GM23338 (cell line): ENCODE measurements around the gene DENND5A. TPM values are rescaled to one million over a fixed set of nuclear protein-coding genes. Genes with fewer than 3 reads are reported as not detected.
"Not testable (repeated sequence)": the region's sequence is repeated elsewhere in the genome, so short reads cannot be mapped to it uniquely, and the experiment has no call there.

ENCODE experiments used
- ATAC-seq: fragments of 200-7000 bp; cut with Tn5 transposase; 3 replicates; pipeline ENCODE4 v1.9.1; 2020
- DNase-seq: peaks from one replicate; pipeline ENCODE4 v3.0.0-alpha.2; 2015; ENCODE audit warnings: low spot score
- H2AFZ ChIP-seq: fragments of 200-600 bp; sonication (generic); 2 replicates; pipeline ENCODE4 v1.8.0; 2016; ENCODE audit warnings: antibody characterized with exemption, mild to moderate bottlenecking, moderate library complexity
- H3F3A ChIP-seq: fragments of 200-600 bp; sonication (generic); replicated peaks from 2 replicates; pipeline ENCODE4 v1.8.0; 2017; ENCODE audit warnings: antibody characterized with exemption, mixed run types, low read depth
- H3K27ac ChIP-seq: fragments of 200-600 bp; sonication (generic); 2 replicates; pipeline ENCODE4 v1.6.1; 2016; ENCODE audit warnings: low read depth
- H3K27me3 ChIP-seq: fragments of 200-600 bp; sonication (generic); 2 replicates; pipeline ENCODE4 v1.8.0; 2016; ENCODE audit warnings: mild to moderate bottlenecking, mixed run types, moderate library complexity; ENCODE audit not compliant: insufficient read depth
- H3K36me3 ChIP-seq: fragments of 200-600 bp; sonication (generic); 2 replicates; pipeline ENCODE4 v1.8.0; 2016; ENCODE audit warnings: mild to moderate bottlenecking; ENCODE audit not compliant: insufficient read depth
- H3K4me1 ChIP-seq: fragments of 200-600 bp; sonication (generic); 2 replicates; pipeline ENCODE4 v1.8.0; 2016; ENCODE audit warnings: mild to moderate bottlenecking, moderate library complexity; ENCODE audit not compliant: insufficient read depth
- H3K4me2 ChIP-seq: fragments of 200-600 bp; sonication (generic); 2 replicates; pipeline ENCODE4 v1.7.1; 2017; ENCODE audit warnings: mixed run types
- H3K4me3 ChIP-seq: fragments of 200-600 bp; sonication (generic); 2 replicates; pipeline ENCODE4 v1.6.1; 2016; ENCODE audit warnings: mixed run types
- H3K79me2 ChIP-seq: fragments of 200-600 bp; sonication (generic); replicated peaks from 2 replicates; pipeline ENCODE4 v1.8.0; 2017; ENCODE audit warnings: mild to moderate bottlenecking; ENCODE audit not compliant: insufficient read depth
- H3K9me2 ChIP-seq: fragments of 200-600 bp; sonication (generic); 2 replicates; pipeline ENCODE4 v1.8.0; 2017; ENCODE audit not compliant: insufficient read depth
- H4K20me1 ChIP-seq: fragments of 200-600 bp; sonication (generic); replicated peaks from 2 replicates; pipeline ENCODE4 v1.8.0; 2017; ENCODE audit warnings: mild to moderate bottlenecking; ENCODE audit not compliant: insufficient read depth
- H3K27ac Mint-ChIP-seq: 2 replicates; pipeline ENCODE4 v1.8.0; 2020; ENCODE audit warnings: inconsistent platforms, mild to moderate bottlenecking, moderate library complexity, mixed read lengths
- H3K27me3 Mint-ChIP-seq: 3 replicates; pipeline ENCODE4 v1.8.0; 2022; ENCODE audit warnings: low read depth, mild to moderate bottlenecking, moderate library complexity, mixed read lengths, inconsistent platforms; ENCODE audit not compliant: insufficient read depth, poor library complexity
- H3K36me3 Mint-ChIP-seq: 3 replicates; pipeline ENCODE4 v1.8.0; 2021; ENCODE audit warnings: low read depth, mild to moderate bottlenecking, inconsistent platforms, moderate library complexity, mixed read lengths
- H3K4me1 Mint-ChIP-seq: 3 replicates; pipeline ENCODE4 v1.8.0; 2020; ENCODE audit warnings: mild to moderate bottlenecking, inconsistent platforms, mixed read lengths
- H3K4me3 Mint-ChIP-seq: 3 replicates; pipeline ENCODE4 v1.8.0; 2021; ENCODE audit warnings: moderate library complexity, mild to moderate bottlenecking, inconsistent platforms, mixed read lengths
- H3K9me3 Mint-ChIP-seq: 3 replicates; pipeline ENCODE4 v1.8.0; 2020; ENCODE audit warnings: moderate library complexity, mild to moderate bottlenecking, inconsistent platforms, mixed read lengths
- CREB1 ChIP-seq: fragments of 250-450 bp; sonication (Bioruptor Pico); IDR thresholded peaks from 2 replicates; pipeline ENCODE4 v1.5.0; 2020; ENCODE audit warnings: low read depth, mild to moderate bottlenecking, moderate library complexity
- CTCF ChIP-seq, 2 experiments: fragments of 200-600 bp in 1 of 2; sonication (generic) in 1 of 2; conservative IDR thresholded peaks; 2 replicates each; pipeline versions ENCODE4 v1.5.1 to v1.6.1; 2016 to 2017; ENCODE audit warnings: antibody characterized with exemption in 2 of 2, low read depth in 2 of 2, mild to moderate bottlenecking in 2 of 2, moderate library complexity in 1 of 2
- JUNB ChIP-seq: IDR thresholded peaks from one replicate; pipeline ENCODE4 v1.6.1; 2016; ENCODE audit warnings: antibody characterized with exemption; ENCODE audit not compliant: unreplicated experiment
- POLR2AphosphoS5 ChIP-seq: IDR thresholded peaks from 2 replicates; pipeline ENCODE4 v1.6.1; 2016; ENCODE audit warnings: antibody characterized with exemption, low read depth
- ZNF114 ChIP-seq: fragments of 250-450 bp; sonication (Bioruptor Pico); IDR thresholded peaks from 2 replicates; pipeline ENCODE4 v1.5.0; 2020; ENCODE audit warnings: mild to moderate bottlenecking, moderate library complexity
- polyA plus RNA-seq: library from polyadenylated mRNA; unstranded; fragments of >200 nt; fragmentation: Nextera tagmentation; extraction: Ambion mirVana; gene quantifications from 2 replicates; pipeline ENCODE4 v1.2.1, GENCODE V29; 2016
- total RNA-seq: library from RNA; depleted of rRNA; stranded (reverse); fragments of >200 nt; shearing (Covaris generic); gene quantifications from 2 replicates; pipeline ENCODE4 v1.2.3, GENCODE V29; 2014

Gene DENND5A
- total and polyA plus RNA-seq, 2 experiments from 2014 or later: 28.1 to 56.3 TPM

GRCh38 chr11:9259981-9260837, 4.9 kb downstream of the DENND5A start (continued):
- TF ChIP-seq CTCF (conservative IDR thresholded peaks at IDR 0.05; ENCODE audit: low read depth in 2 of 2) (peak; percentile 48 to 57), POLR2AphosphoS5 (no peak)

GRCh38 chr11:9258279-9258678, 6.9 kb downstream of the DENND5A start:
- not testable (repeated sequence) for H3K4me3 ChIP-seq, H3K9me2 ChIP-seq, H3K27ac Mint-ChIP-seq, H3K27ac ChIP-seq, H3F3A ChIP-seq, H3K9me3 Mint-ChIP-seq, DNase-seq, ATAC-seq, H3K27me3 ChIP-seq, H3K4me1 ChIP-seq, H3K4me2 ChIP-seq, H3K4me3 Mint-ChIP-seq, H3K27me3 Mint-ChIP-seq, H3K36me3 ChIP-seq, H2AFZ ChIP-seq
- Histone ChIP-seq H4K20me1 (peaks cover 28% of the 10 kb centered on the region), H3K79me2 (peaks cover 99% of the 10 kb centered on the region)
- Mint-ChIP-seq H3K4me1 (peaks cover 14% of the 10 kb centered on the region), H3K36me3 (peaks cover 18% of the 10 kb centered on the region)

- no peak overlapping the region for H3K4me3 Mint-ChIP-seq
- no peak for TF ChIP-seq CREB1 (CRISPR knock-in tag)
- no peak for TF ChIP-seq JUNB
- no peak for TF ChIP-seq POLR2AphosphoS5
- no peak for TF ChIP-seq CTCF (conservative IDR thresholded peaks at IDR 0.05; ENCODE audit: low read depth in 2 of 2)
- TF ChIP-seq ZNF114: no peak
- Histone ChIP-seq H3K27ac (0 out of 2 replicates have a peak overlapping the region, but pooled peaks have one; percentile 14), H3K4me3 (no peak overlapping the region), H3K4me2 (no peak overlapping the region), H3K9me2 (no peaks in the 10 kb centered on the region), H2AFZ (no peak overlapping the region), H3F3A (0 out of 2 replicates have a peak, but pooled peaks cover 3% of the 10 kb centered on the region), H3K4me1 (peaks cover 6% of the 10 kb centered on the region; the same call in 1 of the 2 replicates), H3K36me3 (no peaks in the 10 kb centered on the region), H3K27me3 (no peaks in the 10 kb centered on the region), H4K20me1 (peaks cover 22% of the 10 kb centered on the region), H3K79me2 (peaks cover 99% of the 10 kb centered on the region)
- no peaks in the 10 kb centered on the region for H3K9me3 Mint-ChIP-seq
- DNase-seq: no peak
- H3K36me3 Mint-ChIP-seq: peaks cover 18% of the 10 kb centered on the region
- ATAC-seq: no peak
- H3K27me3 Mint-ChIP-seq: peaks cover 5% of the 10 kb centered on the region
- no peak overlapping the region for H3K27ac Mint-ChIP-seq
- peaks cover 5% of the 10 kb centered on the region; the same call in 2 of the 3 replicates for H3K4me1 Mint-ChIP-seq
Observed at GRCh38 chr11:9254416-9254815, 10.7 kb downstream of the DENND5A start.
